CD14-positive monocyte (primary cell): ENCODE measurements around the gene TANC1. TPM values are rescaled to one million over a fixed set of nuclear protein-coding genes. Genes with fewer than 3 reads are reported as not detected.

ENCODE experiments used
- DNase-seq, 3 donors: peaks; one replicate each; pipeline ENCODE4 v3.0.0-alpha.2; 2011 to 2022
- H2AFZ ChIP-seq: 2 replicates; pipeline ENCODE4 v1.6.0; 2012; ENCODE audit warnings: mild to moderate bottlenecking, low read depth, low read length, inconsistent platforms; ENCODE audit not compliant: insufficient read depth, poor library complexity, severe bottlenecking
- H3K27ac ChIP-seq, 2 donors: 1 replicate in 1 of 2; 2 replicates in 1 of 2; pipeline ENCODE4 v1.5.1; 2012 to 2013; ENCODE audit warnings: low read length in 2 of 2, control low read depth in 1 of 2, inconsistent platforms in 1 of 2, low read depth in 1 of 2, mild to moderate bottlenecking in 1 of 2
- H3K27me3 ChIP-seq, 2 donors: one replicate each; pipeline versions ENCODE4 v1.6.0 to v1.6.1; 2011 to 2013; ENCODE audit warnings: low read length in 2 of 2; ENCODE audit not compliant: control insufficient read depth in 2 of 2, insufficient read depth in 2 of 2
- H3K36me3 ChIP-seq, 2 donors: replicated peaks in 1 of 2; 1 replicate in 1 of 2; 2 replicates in 1 of 2; pipeline versions ENCODE4 v1.5.1 to v1.6.1; 2012 to 2013; ENCODE audit warnings: low read length in 2 of 2, control low read depth in 1 of 2, inconsistent platforms in 1 of 2, mild to moderate bottlenecking in 1 of 2; ENCODE audit not compliant: insufficient read depth in 2 of 2, control insufficient read depth in 1 of 2
- H3K4me1 ChIP-seq, 2 donors: 1 replicate in 1 of 2; 2 replicates in 1 of 2; pipeline versions ENCODE4 v1.5.1 to v1.6.1; 2012 to 2013; ENCODE audit warnings: low read length in 2 of 2, control low read depth in 1 of 2, inconsistent platforms in 1 of 2, mild to moderate bottlenecking in 1 of 2, moderate library complexity in 1 of 2; ENCODE audit not compliant: insufficient read depth in 2 of 2, control insufficient read depth in 1 of 2
- H3K4me2 ChIP-seq: replicated peaks from 2 replicates; pipeline ENCODE3; 2012; ENCODE audit warnings: low read length, moderate library complexity, mild to moderate bottlenecking; ENCODE audit not compliant: poor library complexity, severe bottlenecking; ENCODE audit errors: extremely low read depth
- H3K4me3 ChIP-seq, 3 experiments: fragments of 200-600 bp in 1 of 3; sonication (generic) in 1 of 3; replicated peaks in 1 of 3; 1 replicate in 2 of 3; 2 replicates in 1 of 3; pipeline ENCODE4 v1.5.1; 2011 to 2013; ENCODE audit warnings: low read length in 3 of 3, mild to moderate bottlenecking in 3 of 3, control low read depth in 2 of 3, low read depth in 2 of 3, inconsistent platforms in 1 of 3, moderate library complexity in 1 of 3
- H3K79me2 ChIP-seq: 2 replicates; pipeline ENCODE4 v1.6.0; 2012; ENCODE audit warnings: mild to moderate bottlenecking, control low read depth, inconsistent platforms, low read length, moderate library complexity; ENCODE audit not compliant: insufficient read depth
- H3K9ac ChIP-seq: 2 replicates; pipeline ENCODE4 v1.6.0; 2017; ENCODE audit warnings: low read length, mild to moderate bottlenecking; ENCODE audit not compliant: insufficient read depth, poor library complexity, severe bottlenecking
- H3K9me3 ChIP-seq, 2 donors: replicated peaks in 1 of 2; 1 replicate in 1 of 2; 2 replicates in 1 of 2; pipeline versions ENCODE4 v1.5.1 to v1.6.1; 2012 to 2013; ENCODE audit warnings: low read length in 2 of 2, control low read depth in 1 of 2; ENCODE audit not compliant: control insufficient read depth in 1 of 2, insufficient read depth in 1 of 2
- H4K20me1 ChIP-seq: 2 replicates; pipeline ENCODE4 v1.6.0; 2012; ENCODE audit warnings: mild to moderate bottlenecking, low read length, control low read depth, moderate library complexity; ENCODE audit not compliant: insufficient read depth
- H3K27ac Mint-ChIP-seq, 7 donors: one replicate each; pipeline ENCODE4 v1.8.0; 2020; ENCODE audit warnings: mild to moderate bottlenecking in 7 of 7, mixed read lengths in 7 of 7, moderate library complexity in 6 of 7, inconsistent platforms in 2 of 7
- H3K27me3 Mint-ChIP-seq, 3 donors: one replicate each; pipeline ENCODE4 v1.8.0; 2021 to 2022; ENCODE audit warnings: low read depth in 3 of 3, mild to moderate bottlenecking in 3 of 3, mixed read lengths in 3 of 3, moderate library complexity in 3 of 3, inconsistent platforms in 1 of 3
- H3K36me3 Mint-ChIP-seq, 2 donors: one replicate each; pipeline ENCODE4 v1.8.0; 2020; ENCODE audit warnings: mixed read lengths in 2 of 2, inconsistent platforms in 1 of 2, mild to moderate bottlenecking in 1 of 2
- H3K4me1 Mint-ChIP-seq: one replicate; pipeline ENCODE4 v1.8.0; 2020; ENCODE audit warnings: mild to moderate bottlenecking, mixed read lengths
- H3K4me3 Mint-ChIP-seq, 2 donors: one replicate each; pipeline ENCODE4 v1.8.0; 2020; ENCODE audit warnings: mild to moderate bottlenecking in 2 of 2, mixed read lengths in 2 of 2, moderate library complexity in 1 of 2
- H3K9me3 Mint-ChIP-seq, 7 donors: one replicate each; pipeline ENCODE4 v1.8.0; 2020 to 2022; ENCODE audit warnings: mixed read lengths in 7 of 7, mild to moderate bottlenecking in 6 of 7, moderate library complexity in 6 of 7, inconsistent platforms in 2 of 7
- WGBS: methylation state at CpG from one replicate; pipeline ENCODE4 v1.1.5; 2013; ENCODE audit warnings: missing lambda C conversion rate; ENCODE audit not compliant: insufficient coverage; 5-methylcytosine and 5-hydroxymethylcytosine counted together
- intact Hi-C, 2 donors: fragments of 100-400 bp; cut with micrococcal nuclease; formaldehyde crosslinking; loops; one replicate each; pipeline versions ENCODE4 v1.15.0 to v1.15.1; 2023
- polyA plus RNA-seq, 3 donors: library from polyadenylated mRNA; depleted of rRNA in 1 of 3; unstranded in 2 of 3; stranded (reverse) in 1 of 3; fragments of 300-500 nt in 2 of 3; fragments of >200 nt in 1 of 3; fragmentation: Illumina TruSeq in 2 of 3; gene quantifications; 1 replicate in 2 of 3; 2 replicates in 1 of 3; pipeline ENCODE4 v1.2.3, GENCODE V29; 2012 to 2021
- TF ChIP-seq, protein P1 (sequence below): fragments of 200-600 bp; IDR thresholded peaks from one replicate; pipeline ENCODE4 v1.8.0; 2022; ENCODE audit warnings: antibody characterized with exemption, mild to moderate bottlenecking

The TANC1 gene
- polyA plus RNA-seq, 3 donors = 0.04 TPM; not detected in 2

DNA sequence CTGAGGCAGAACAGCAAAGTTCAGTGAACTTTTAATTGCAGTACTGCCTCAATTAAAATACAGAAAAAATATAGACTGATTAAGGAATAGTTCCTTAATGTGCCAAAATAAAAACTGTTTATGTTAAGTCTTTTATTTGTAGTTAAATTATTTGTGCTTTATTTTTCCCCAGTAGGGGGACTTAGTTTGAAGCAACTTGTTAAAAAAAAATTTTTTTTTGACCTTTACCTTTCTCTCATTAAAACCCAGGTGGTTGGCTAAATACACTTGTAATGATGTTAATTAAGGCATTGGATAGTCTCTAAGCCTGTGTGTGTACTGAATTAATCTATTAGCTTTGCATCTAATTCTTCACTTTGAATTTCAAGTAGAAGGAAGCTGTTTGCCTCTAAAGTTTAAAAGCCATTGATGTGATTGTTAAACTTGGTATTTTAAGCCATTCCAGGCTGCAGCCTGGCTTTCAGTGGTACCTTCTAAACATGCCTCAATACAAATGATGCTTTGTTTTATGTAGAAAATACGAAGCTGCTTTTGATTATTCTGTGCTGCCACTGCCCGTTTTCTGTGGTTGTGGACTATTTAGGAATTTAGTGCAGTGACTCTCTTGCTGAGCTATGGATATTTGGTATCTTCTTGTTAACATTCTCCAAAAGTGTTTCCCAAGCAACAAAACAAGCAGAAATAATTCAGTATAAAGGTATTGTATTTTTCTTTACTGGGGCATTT, 102.9 kb downstream of the TANC1 start:
- DNase-seq = no peak
- Histone ChIP-seq H3K9me3 (no peaks in the 10 kb centered on the region), H2AFZ (no peak overlapping the region), H4K20me1 (no peaks in the 10 kb centered on the region), H3K4me3 (no peak overlapping the region), H3K79me2 (no peaks in the 10 kb centered on the region), H3K9ac (no peak overlapping the region), H3K27me3 (no peaks in the 10 kb centered on the region), H3K4me2 (no peak overlapping the region), H3K4me1 (no peaks in the 10 kb centered on the region), H3K36me3 (no peaks in the 10 kb centered on the region), H3K27ac (no peak overlapping the region)
- intact Hi-C loops = no loop called here
- WGBS = no CpG with 5 or more reads among the region's 2 CpGs
- TF ChIP-seq, protein P1, sequence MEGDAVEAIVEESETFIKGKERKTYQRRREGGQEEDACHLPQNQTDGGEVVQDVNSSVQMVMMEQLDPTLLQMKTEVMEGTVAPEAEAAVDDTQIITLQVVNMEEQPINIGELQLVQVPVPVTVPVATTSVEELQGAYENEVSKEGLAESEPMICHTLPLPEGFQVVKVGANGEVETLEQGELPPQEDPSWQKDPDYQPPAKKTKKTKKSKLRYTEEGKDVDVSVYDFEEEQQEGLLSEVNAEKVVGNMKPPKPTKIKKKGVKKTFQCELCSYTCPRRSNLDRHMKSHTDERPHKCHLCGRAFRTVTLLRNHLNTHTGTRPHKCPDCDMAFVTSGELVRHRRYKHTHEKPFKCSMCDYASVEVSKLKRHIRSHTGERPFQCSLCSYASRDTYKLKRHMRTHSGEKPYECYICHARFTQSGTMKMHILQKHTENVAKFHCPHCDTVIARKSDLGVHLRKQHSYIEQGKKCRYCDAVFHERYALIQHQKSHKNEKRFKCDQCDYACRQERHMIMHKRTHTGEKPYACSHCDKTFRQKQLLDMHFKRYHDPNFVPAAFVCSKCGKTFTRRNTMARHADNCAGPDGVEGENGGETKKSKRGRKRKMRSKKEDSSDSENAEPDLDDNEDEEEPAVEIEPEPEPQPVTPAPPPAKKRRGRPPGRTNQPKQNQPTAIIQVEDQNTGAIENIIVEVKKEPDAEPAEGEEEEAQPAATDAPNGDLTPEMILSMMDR = no peak
- H3K27me3 Mint-ChIP-seq = no peaks in the 10 kb centered on the region
- H3K4me1 Mint-ChIP-seq = no peaks in the 10 kb centered on the region
- H3K27ac Mint-ChIP-seq = no peak overlapping the region
- H3K36me3 Mint-ChIP-seq = no peaks in the 10 kb centered on the region
- no peaks in the 10 kb centered on the region for H3K9me3 Mint-ChIP-seq
- H3K4me3 Mint-ChIP-seq = no peak overlapping the region

DNA sequence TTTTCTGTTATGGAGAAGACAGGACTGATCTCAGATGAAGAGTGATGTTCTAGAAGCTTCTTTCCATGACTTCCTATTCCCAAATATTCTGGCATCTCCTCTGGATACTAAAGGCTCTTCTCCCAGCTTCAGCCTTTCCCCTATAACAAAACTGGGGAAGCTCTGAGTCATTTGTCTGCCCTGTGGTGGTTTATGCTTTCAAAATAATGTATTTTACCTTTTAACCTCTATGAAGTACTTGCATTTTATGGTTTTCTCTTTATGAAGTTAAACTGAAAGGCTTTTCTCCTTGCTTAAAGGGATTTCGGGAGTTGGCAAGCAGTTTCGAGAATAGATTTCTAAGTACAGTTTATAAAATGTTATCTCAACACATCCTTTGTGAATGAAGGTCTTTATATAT, 104.4 kb downstream of the TANC1 start:
- H3K27ac ChIP-seq = no peak overlapping the region
- peaks cover 0 to 3% (median 0%) of the 10 kb centered on the region in 7 donors for H3K9me3 Mint-ChIP-seq
- H3K4me1 Mint-ChIP-seq = no peaks in the 10 kb centered on the region
- H3K9ac ChIP-seq = no peak overlapping the region
- no peaks in the 10 kb centered on the region for H3K79me2 ChIP-seq
- intact Hi-C loops = no loop called here
- no peak overlapping the region for H3K4me2 ChIP-seq
- TF ChIP-seq, protein P1 = no peak
- no peaks in the 10 kb centered on the region for H3K9me3 ChIP-seq
- no peaks in the 10 kb centered on the region for H3K36me3 ChIP-seq
- no peaks in the 10 kb centered on the region for H3K4me1 ChIP-seq
- H3K36me3 Mint-ChIP-seq = no peaks in the 10 kb centered on the region
- no peaks in the 10 kb centered on the region for H3K27me3 Mint-ChIP-seq
- no peak for DNase-seq
- no peaks in the 10 kb centered on the region for H4K20me1 ChIP-seq
- H2AFZ ChIP-seq = no peak overlapping the region
- no peak overlapping the region for H3K4me3 ChIP-seq
- H3K27me3 ChIP-seq = no peaks in the 10 kb centered on the region
- no CpG with 5 or more reads among the region's 2 CpGs for WGBS
- H3K4me3 Mint-ChIP-seq = no peak overlapping the region
- H3K27ac Mint-ChIP-seq = no peak overlapping the region
